Activated CD4-positive, alpha-beta T cell treated with anti-CD3 and anti-CD28 coated beads for 1 hour (primary cell): Measurements from ENCODE around the gene OR56A1.

ENCODE experiments used
- DNase-seq: peaks from one replicate; pipeline ENCODE4 v3.0.0-alpha.2; 2020

Gene OR56A1

DNA sequence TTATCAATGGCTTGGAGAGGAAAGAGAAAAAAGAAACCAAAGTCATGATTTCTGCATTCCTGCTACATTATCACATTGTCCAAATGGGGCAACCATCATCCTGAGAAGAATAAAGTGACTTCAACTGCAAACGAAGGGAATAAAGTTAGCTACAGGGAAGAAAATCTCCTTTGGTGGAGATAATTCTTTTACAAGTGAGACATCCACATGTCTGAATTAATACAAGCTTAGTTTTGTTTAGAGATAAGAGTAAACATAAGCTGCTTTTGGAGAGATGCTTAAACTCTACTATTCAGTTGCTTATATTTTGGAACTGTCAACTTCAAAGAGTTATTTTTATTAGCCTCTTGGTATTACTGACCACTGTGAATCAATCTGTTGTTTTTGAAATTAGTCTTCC lies 43.7 kb downstream of the OR56A1 start, which contains the start of gene OR52L1:
OR52L1 (minus strand) TSS at position 101 of the 400 bp plus-strand sequence; CDS start at position 46, 55 bp downstream.
- no peak for DNase-seq

DNA sequence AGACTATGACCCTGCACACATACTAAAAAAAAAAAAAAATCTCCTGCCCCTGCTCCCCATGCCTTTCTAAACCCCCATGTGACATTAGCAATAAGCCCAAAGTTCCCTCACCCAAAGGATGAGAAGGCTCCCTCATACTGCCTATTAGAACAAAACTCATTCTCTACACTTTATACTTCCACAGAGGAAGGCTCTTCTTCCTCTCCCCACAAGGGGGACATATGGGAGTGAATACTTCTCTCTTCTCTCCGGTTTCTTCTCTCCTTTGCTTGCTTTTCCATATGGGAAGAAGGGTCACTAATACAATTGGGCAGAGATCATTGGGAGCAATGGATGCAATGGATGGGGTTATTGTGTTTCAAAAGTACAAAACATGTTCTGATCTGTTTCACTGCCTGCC lies 47.1 kb downstream of the OR56A1 start:
- no peak for DNase-seq

DNA sequence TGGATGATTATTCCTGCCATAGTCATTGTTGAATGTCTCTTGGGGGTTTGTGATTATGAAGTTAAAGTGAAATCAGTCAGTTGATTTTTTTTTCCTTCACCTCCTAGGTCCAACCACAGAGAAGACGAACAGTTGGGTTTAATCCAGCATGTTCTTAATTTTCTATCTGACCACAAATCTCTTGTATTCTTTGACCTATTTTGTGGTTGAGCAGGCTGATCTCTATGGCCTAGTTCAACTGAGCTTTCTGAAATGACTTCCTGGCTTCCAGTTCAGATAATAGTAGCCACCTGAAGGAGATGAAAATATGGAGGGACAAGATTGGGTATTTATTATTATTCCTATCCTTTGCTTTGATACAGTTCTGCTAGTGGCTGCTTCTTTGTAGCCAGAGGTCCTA lies 57.0 kb downstream of the OR56A1 start:
- no peak for DNase-seq
